IPS-15b (cell line): Measurements from ENCODE around the gene STAT1.

Source experiments
- H3K27me3 ChIP-seq: one replicate; pipeline ENCODE4 v1.6.1; 2013; ENCODE audit warnings: low read length; ENCODE audit not compliant: control insufficient read depth, insufficient read depth
- H3K36me3 ChIP-seq: one replicate; pipeline ENCODE4 v1.6.1; 2013; ENCODE audit warnings: low read length; ENCODE audit not compliant: control insufficient read depth, insufficient read depth
- H3K4me1 ChIP-seq: one replicate; pipeline ENCODE4 v1.6.1; 2013; ENCODE audit warnings: mild to moderate bottlenecking, low read length; ENCODE audit not compliant: control insufficient read depth, insufficient read depth
- H3K4me3 ChIP-seq: one replicate; pipeline ENCODE4 v1.5.1; 2013; ENCODE audit warnings: low read depth, low read length
- H3K9ac ChIP-seq: one replicate; pipeline ENCODE4 v1.6.1; 2013; ENCODE audit warnings: low read depth, mild to moderate bottlenecking, low read length
- H3K9me3 ChIP-seq: one replicate; pipeline ENCODE4 v1.6.1; 2013; ENCODE audit warnings: mild to moderate bottlenecking, low read length; ENCODE audit not compliant: control insufficient read depth, insufficient read depth

Gene STAT1

GRCh38 chr2:190987116-190987515 is 26.9 kb downstream of the STAT1 start:
- Histone ChIP-seq H3K9me3 (no peaks in the 10 kb centered on the region), H3K4me1 (no peaks in the 10 kb centered on the region), H3K4me3 (no peak overlapping the region), H3K36me3 (peaks cover 34% of the 10 kb centered on the region), H3K27me3 (no peaks in the 10 kb centered on the region), H3K9ac (no peak overlapping the region)

GRCh38 chr2:190986221-190986953 is 27.6 kb downstream of the STAT1 start:
- peaks cover 37% of the 10 kb centered on the region for H3K36me3 ChIP-seq
- H3K9me3 ChIP-seq, result no peaks in the 10 kb centered on the region
- no peak overlapping the region for H3K9ac ChIP-seq
- H3K27me3 ChIP-seq, result no peaks in the 10 kb centered on the region
- H3K4me3 ChIP-seq, result no peak overlapping the region
- no peaks in the 10 kb centered on the region for H3K4me1 ChIP-seq

- peaks cover 32% of the 10 kb centered on the region for H3K36me3 ChIP-seq
These were observed 29.4 kb downstream of the STAT1 start for GRCh38 chr2:190984595-190984994.

GRCh38 chr2:190982262-190983034 is 31.5 kb downstream of the STAT1 start:
- Histone ChIP-seq H3K4me1 (no peaks in the 10 kb centered on the region), H3K36me3 (peaks cover 35% of the 10 kb centered on the region), H3K27me3 (no peaks in the 10 kb centered on the region), H3K9me3 (no peaks in the 10 kb centered on the region), H3K4me3 (no peak overlapping the region), H3K9ac (no peak overlapping the region)

More at GRCh38 chr2:190984595-190984994, 29.4 kb downstream of the STAT1 start:
- Histone ChIP-seq H3K27me3 (no peaks in the 10 kb centered on the region), H3K4me3 (no peak overlapping the region), H3K9ac (no peak overlapping the region), H3K4me1 (no peaks in the 10 kb centered on the region), H3K9me3 (no peaks in the 10 kb centered on the region)

GRCh38 chr2:190981733-190982132 is 32.2 kb downstream of the STAT1 start:
- Histone ChIP-seq H3K4me1 (no peaks in the 10 kb centered on the region), H3K4me3 (no peak overlapping the region), H3K27me3 (no peaks in the 10 kb centered on the region), H3K36me3 (peaks cover 36% of the 10 kb centered on the region), H3K9ac (no peak overlapping the region), H3K9me3 (no peaks in the 10 kb centered on the region)

GRCh38 chr2:190981333-190981732 is 32.6 kb downstream of the STAT1 start:
- H3K4me3 ChIP-seq, result no peak overlapping the region
- H3K36me3 ChIP-seq, result peaks cover 38% of the 10 kb centered on the region
- H3K9ac ChIP-seq, result no peak overlapping the region
- H3K27me3 ChIP-seq, result no peaks in the 10 kb centered on the region
- H3K4me1 ChIP-seq, result no peaks in the 10 kb centered on the region
- H3K9me3 ChIP-seq, result no peaks in the 10 kb centered on the region

DNA sequence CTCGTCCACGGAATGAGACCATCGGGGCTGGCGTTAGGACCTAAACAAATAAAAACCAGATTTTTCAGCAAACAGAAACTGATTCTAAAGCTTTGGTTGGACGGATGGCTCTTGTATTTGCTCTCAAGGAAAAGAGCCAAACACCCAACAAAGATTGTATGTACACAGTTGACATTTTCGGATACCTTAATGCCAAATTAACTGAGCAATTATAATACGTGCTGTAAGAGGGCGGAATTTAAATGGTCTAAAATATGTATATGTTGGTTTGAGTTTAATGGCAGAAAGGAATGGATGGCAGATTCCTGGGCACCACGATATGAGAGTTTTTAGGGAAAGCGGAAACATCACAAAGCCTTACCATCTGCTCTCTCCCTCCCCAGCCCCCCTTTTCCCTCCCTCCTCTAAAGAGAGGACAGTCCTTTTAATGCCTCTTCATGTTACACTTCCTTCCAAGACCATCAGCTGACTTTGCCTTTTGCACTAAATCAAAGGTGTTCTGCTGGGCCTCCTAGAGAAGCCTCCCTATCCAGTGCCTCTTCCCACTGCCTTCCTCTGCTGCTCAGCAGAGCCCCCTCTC is 33.3 kb downstream of the STAT1 start:
- Histone ChIP-seq H3K4me3 (no peak overlapping the region), H3K36me3 (peaks cover 33% of the 10 kb centered on the region), H3K4me1 (no peaks in the 10 kb centered on the region), H3K27me3 (no peaks in the 10 kb centered on the region), H3K9me3 (no peaks in the 10 kb centered on the region), H3K9ac (no peak overlapping the region)

DNA sequence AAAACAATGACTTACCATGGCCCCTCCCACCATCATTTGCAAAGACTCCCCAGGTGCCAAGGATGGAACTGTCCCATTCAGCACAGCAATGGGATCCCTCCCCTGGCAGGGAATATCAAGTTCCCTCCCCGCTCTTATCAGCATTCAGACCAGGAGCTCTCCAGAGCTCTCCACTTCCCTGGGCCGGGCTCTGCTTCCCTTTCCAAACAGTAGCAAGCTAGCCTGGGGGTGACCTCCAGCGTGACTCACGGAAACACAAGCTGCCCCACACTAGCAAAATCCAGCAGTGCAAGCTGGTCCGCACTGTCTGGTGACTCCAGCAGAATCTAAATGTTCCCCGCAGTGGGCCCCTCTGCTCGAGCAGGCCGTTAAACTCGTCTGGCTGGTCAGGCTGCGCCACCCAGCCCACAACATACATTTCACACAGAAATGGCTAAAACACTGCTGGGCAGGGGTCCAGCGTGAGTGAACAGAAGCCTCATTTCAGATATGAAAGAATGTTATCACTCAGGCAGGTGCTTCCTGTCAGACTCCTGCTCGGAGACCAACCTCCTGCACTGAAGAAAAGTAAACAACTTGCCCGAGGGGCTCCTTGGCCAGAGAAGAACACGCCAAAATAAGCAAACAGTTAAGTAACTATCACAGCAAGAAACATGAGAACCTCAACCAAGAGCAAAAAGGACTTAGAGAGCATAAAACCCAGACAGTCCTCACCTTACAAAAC is 33.9 kb downstream of the STAT1 start:
- no peaks in the 10 kb centered on the region for H3K4me1 ChIP-seq
- H3K36me3 ChIP-seq, result peaks cover 32% of the 10 kb centered on the region
- no peak overlapping the region for H3K4me3 ChIP-seq
- H3K9ac ChIP-seq, result no peak overlapping the region
- H3K27me3 ChIP-seq, result no peaks in the 10 kb centered on the region
- no peaks in the 10 kb centered on the region for H3K9me3 ChIP-seq

GRCh38 chr2:190978389-190979053 is 35.5 kb downstream of the STAT1 start:
- no peaks in the 10 kb centered on the region for H3K4me1 ChIP-seq

GRCh38 chr2:190977505-190977904 is 36.5 kb downstream of the STAT1 start:
- no peak overlapping the region for H3K9ac ChIP-seq
- no peaks in the 10 kb centered on the region for H3K4me1 ChIP-seq
- no peaks in the 10 kb centered on the region for H3K27me3 ChIP-seq
- H3K9me3 ChIP-seq, result no peaks in the 10 kb centered on the region
- H3K4me3 ChIP-seq, result no peak overlapping the region
- peaks cover 22% of the 10 kb centered on the region for H3K36me3 ChIP-seq

More at GRCh38 chr2:190978389-190979053, 35.5 kb downstream of the STAT1 start:
- H3K4me3 ChIP-seq, result no peak overlapping the region
- H3K9me3 ChIP-seq, result no peaks in the 10 kb centered on the region
- no peak overlapping the region for H3K9ac ChIP-seq
- H3K27me3 ChIP-seq, result no peaks in the 10 kb centered on the region
- H3K36me3 ChIP-seq, result peaks cover 31% of the 10 kb centered on the region

GRCh38 chr2:190976521-190976920 is 37.5 kb downstream of the STAT1 start:
- no peak overlapping the region for H3K4me3 ChIP-seq
- H3K9ac ChIP-seq, result no peak overlapping the region
- no peaks in the 10 kb centered on the region for H3K4me1 ChIP-seq
- no peaks in the 10 kb centered on the region for H3K9me3 ChIP-seq
- peaks cover 20% of the 10 kb centered on the region for H3K36me3 ChIP-seq
- no peaks in the 10 kb centered on the region for H3K27me3 ChIP-seq
